ENCODE results near the gene KIAA0825. TPM values are rescaled to one million over a fixed set of nuclear protein-coding genes. Genes with fewer than 3 reads are reported as not detected.
A peak's percentile ranks its signal among the peaks of the same experiment; 100 is the strongest.

Gene KIAA0825
- total and polyA plus RNA-seq, 2 donors (not counting 1 experiment from before 2014, with no cell fraction given), result 1.7 to 3.6 TPM

DNA sequence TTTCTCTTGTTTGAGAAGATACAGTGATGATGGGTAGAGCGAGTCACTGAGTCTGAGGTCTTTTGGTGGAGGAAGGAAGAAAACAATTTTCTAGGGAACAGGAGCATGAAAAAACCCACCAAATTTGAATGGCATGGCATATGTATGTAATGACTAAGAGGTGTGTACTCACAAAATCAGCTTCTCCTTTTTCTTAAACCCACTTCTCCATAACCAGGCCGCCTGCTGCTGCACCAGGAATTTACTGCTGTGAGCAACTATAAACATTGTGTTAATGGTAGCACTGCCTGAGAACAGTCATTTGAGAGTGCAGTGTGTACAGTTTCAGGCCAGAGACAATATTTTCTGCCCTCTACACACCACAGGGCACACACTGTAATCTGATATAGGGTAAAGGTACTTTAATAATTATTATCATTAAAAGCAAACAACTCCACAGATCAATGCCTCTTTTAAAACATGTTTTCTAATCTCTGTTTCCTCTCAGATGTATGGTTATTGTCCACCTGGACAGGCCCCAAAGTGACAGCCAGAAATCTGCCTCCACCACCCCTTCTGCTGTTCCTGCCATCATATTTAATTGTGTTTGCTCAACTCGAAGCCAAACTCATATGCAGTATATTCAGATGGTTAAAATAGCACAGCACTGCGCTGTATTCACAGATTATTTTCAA is 241.6 kb downstream of the KIAA0825 start:
- DNase-seq (ENCODE audit: low read depth in 2 of 2), result peak in 1 of 2 donors; percentile 2
- Histone ChIP-seq H4K20me1 (ENCODE audit: control insufficient read depth, extremely low read depth, insufficient read depth, low read length) (no peaks in the 10 kb centered on the region), H3K27me3 (ENCODE audit: control insufficient read depth, insufficient read depth, low read length) (no peaks in the 10 kb centered on the region), H3K36me3 (ENCODE audit: control insufficient read depth, insufficient read depth, low read length) (no peaks in the 10 kb centered on the region), H3K4me1 (ENCODE audit: control insufficient read depth, extremely low read depth, insufficient read depth, low read length) (no peaks in the 10 kb centered on the region), H3K79me2 (ENCODE audit: control insufficient read depth, insufficient read depth, low read length) (no peaks in the 10 kb centered on the region), H3K27ac (ENCODE audit: insufficient read depth, low read length) (no peak overlapping the region), H3K9ac (ENCODE audit: insufficient read depth, low read length) (no peak overlapping the region), H3K9me3 (ENCODE audit: control insufficient read depth, insufficient read depth, low read depth, low read length) (no peaks in the 10 kb centered on the region), H3K4me2 (ENCODE audit: extremely low read depth, insufficient read depth, low read length) (no peak overlapping the region), H2AFZ (ENCODE audit: low read length) (no peak overlapping the region), H3K4me3 (replicated peaks in 1 of 4; ENCODE audit: control extremely low read depth in 1 of 4, insufficient read depth in 1 of 4, low read depth in 3 of 4, low read length in 4 of 4) (no peak overlapping the region)
- TF ChIP-seq CTCF (conservative IDR thresholded peaks at IDR 0.05 in 1 of 2, IDR thresholded peaks at IDR 0.05 in 1 of 2; ENCODE audit: low read depth in 1 of 2, low read length in 2 of 2) (no peak), EZH2 (IDR thresholded peaks at IDR 0.05; ENCODE audit: low read length, missing control alignments) (no peak)

GRCh38 chr5:94375801-94376200 is 242.6 kb downstream of the KIAA0825 start:
- peak in 1 of 2 donors; percentile 8 for DNase-seq (ENCODE audit: low read depth in 2 of 2)
- H3K27me3 ChIP-seq (ENCODE audit: control insufficient read depth, insufficient read depth, low read length), result no peaks in the 10 kb centered on the region
- no peaks in the 10 kb centered on the region for H3K79me2 ChIP-seq (ENCODE audit: control insufficient read depth, insufficient read depth, low read length)
- TF ChIP-seq EZH2 (IDR thresholded peaks at IDR 0.05; ENCODE audit: low read length, missing control alignments) (no peak), CTCF (conservative IDR thresholded peaks at IDR 0.05 in 1 of 2, IDR thresholded peaks at IDR 0.05 in 1 of 2; ENCODE audit: low read depth in 1 of 2, low read length in 2 of 2) (no peak)
- no peak overlapping the region for H3K4me3 ChIP-seq (replicated peaks in 1 of 4; ENCODE audit: control extremely low read depth in 1 of 4, insufficient read depth in 1 of 4, low read depth in 3 of 4, low read length in 4 of 4)
- H3K9ac ChIP-seq (ENCODE audit: insufficient read depth, low read length), result no peak overlapping the region
- no peak overlapping the region for H2AFZ ChIP-seq (ENCODE audit: low read length)
- H3K4me1 ChIP-seq (ENCODE audit: control insufficient read depth, extremely low read depth, insufficient read depth, low read length), result no peaks in the 10 kb centered on the region
- no peaks in the 10 kb centered on the region for H3K9me3 ChIP-seq (ENCODE audit: control insufficient read depth, insufficient read depth, low read depth, low read length)
- no peak overlapping the region for H3K27ac ChIP-seq (ENCODE audit: insufficient read depth, low read length)
- H3K4me2 ChIP-seq (ENCODE audit: extremely low read depth, insufficient read depth, low read length), result no peak overlapping the region
- H3K36me3 ChIP-seq (ENCODE audit: control insufficient read depth, insufficient read depth, low read length), result no peaks in the 10 kb centered on the region
- no peaks in the 10 kb centered on the region for H4K20me1 ChIP-seq (ENCODE audit: control insufficient read depth, extremely low read depth, insufficient read depth, low read length)

DNA sequence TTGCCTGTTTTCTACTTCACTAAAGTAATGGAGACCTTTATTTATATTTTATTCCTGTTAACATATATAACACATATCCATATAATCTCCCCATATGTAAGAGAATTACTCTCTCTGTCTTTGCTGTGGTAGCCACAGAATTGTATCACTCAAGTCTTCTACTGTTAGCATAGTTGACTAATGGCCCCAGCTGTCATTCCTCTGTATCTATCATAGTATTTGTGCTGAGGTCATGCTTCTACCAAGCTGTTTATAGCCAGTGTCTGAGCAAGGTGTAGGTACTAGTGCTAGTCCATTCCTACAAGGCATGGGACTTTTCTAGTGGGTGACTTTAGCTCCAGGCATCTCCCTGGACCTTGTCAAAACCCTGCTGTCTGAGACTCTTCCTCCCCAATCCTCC is 244.1 kb downstream of the KIAA0825 start:
- no peaks in the 10 kb centered on the region for H4K20me1 ChIP-seq (ENCODE audit: control insufficient read depth, extremely low read depth, insufficient read depth, low read length)
- no peak for TF ChIP-seq CTCF (conservative IDR thresholded peaks at IDR 0.05 in 1 of 2, IDR thresholded peaks at IDR 0.05 in 1 of 2; ENCODE audit: low read depth in 1 of 2, low read length in 2 of 2)
- TF ChIP-seq EZH2 (IDR thresholded peaks at IDR 0.05; ENCODE audit: low read length, missing control alignments), result no peak
- no peaks in the 10 kb centered on the region for H3K9me3 ChIP-seq (ENCODE audit: control insufficient read depth, insufficient read depth, low read depth, low read length)
- no peak overlapping the region for H3K27ac ChIP-seq (ENCODE audit: insufficient read depth, low read length)
- no peaks in the 10 kb centered on the region for H3K27me3 ChIP-seq (ENCODE audit: control insufficient read depth, insufficient read depth, low read length)
- no peaks in the 10 kb centered on the region for H3K4me1 ChIP-seq (ENCODE audit: control insufficient read depth, extremely low read depth, insufficient read depth, low read length)
- H3K79me2 ChIP-seq (ENCODE audit: control insufficient read depth, insufficient read depth, low read length), result no peaks in the 10 kb centered on the region
- DNase-seq (ENCODE audit: low read depth in 2 of 2), result no peak
- no peak overlapping the region for H3K4me3 ChIP-seq (replicated peaks in 1 of 4; ENCODE audit: control extremely low read depth in 1 of 4, insufficient read depth in 1 of 4, low read depth in 3 of 4, low read length in 4 of 4)
- no peak overlapping the region for H3K9ac ChIP-seq (ENCODE audit: insufficient read depth, low read length)
- H2AFZ ChIP-seq (ENCODE audit: low read length), result no peak overlapping the region
- no peak overlapping the region for H3K4me2 ChIP-seq (ENCODE audit: extremely low read depth, insufficient read depth, low read length)
- H3K36me3 ChIP-seq (ENCODE audit: control insufficient read depth, insufficient read depth, low read length), result no peaks in the 10 kb centered on the region

Data from fibroblast of lung (primary cell).